Measurements from ENCODE around the gene MUSTN1. TPM values are rescaled to one million over a fixed set of nuclear protein-coding genes. Genes with fewer than 3 reads are reported as not detected.

Gene MUSTN1
- total and polyA plus RNA-seq, 2 of the 13 experiments (the other 11 are each of a cell fraction or from before 2014, with no cell fraction given), result 0.84 to 1.4 TPM

DNA sequence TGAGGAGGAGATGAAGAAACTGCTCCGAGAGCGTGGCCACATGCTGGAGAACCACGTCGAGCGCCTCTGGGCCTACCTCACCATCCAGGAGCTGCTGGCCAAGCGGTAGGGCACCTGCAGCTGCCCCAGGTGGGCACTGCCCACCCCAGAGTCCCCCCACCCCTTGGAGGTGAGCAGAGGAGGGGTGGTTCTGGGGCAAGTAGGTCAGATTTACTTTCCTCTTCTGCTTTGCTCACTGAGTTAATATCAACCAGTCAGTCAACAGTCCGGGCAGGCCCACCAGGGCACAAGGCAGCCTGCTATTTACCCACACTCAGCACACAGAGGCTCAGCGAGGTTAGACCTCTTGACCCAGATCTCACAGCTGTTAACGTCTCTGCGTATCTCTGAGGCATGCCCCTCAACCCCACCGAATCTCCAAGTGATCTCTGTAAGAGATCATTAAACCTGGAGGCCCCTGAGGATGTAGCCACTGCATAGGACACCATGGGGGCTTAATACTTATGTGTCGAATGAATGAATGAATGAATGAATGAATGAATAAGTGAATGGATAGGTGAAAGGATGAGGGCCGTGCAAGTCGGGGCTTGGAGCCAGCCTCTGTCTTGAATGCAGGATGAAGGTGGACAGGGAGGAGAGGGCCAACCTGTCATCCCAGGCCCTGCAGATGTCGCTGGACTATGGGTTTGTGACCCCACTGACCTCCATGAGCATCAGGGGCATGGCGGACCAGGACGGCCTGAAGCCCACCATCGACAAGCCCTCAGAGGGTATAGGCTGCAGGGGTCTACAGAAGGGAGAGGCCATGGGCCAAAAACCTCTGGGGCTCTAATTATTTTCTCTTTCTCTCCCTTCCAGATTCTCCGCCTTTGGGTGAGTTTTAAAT, 48.2 kb downstream of the MUSTN1 start (continued):
- TF ChIP-seq, protein P1, sequence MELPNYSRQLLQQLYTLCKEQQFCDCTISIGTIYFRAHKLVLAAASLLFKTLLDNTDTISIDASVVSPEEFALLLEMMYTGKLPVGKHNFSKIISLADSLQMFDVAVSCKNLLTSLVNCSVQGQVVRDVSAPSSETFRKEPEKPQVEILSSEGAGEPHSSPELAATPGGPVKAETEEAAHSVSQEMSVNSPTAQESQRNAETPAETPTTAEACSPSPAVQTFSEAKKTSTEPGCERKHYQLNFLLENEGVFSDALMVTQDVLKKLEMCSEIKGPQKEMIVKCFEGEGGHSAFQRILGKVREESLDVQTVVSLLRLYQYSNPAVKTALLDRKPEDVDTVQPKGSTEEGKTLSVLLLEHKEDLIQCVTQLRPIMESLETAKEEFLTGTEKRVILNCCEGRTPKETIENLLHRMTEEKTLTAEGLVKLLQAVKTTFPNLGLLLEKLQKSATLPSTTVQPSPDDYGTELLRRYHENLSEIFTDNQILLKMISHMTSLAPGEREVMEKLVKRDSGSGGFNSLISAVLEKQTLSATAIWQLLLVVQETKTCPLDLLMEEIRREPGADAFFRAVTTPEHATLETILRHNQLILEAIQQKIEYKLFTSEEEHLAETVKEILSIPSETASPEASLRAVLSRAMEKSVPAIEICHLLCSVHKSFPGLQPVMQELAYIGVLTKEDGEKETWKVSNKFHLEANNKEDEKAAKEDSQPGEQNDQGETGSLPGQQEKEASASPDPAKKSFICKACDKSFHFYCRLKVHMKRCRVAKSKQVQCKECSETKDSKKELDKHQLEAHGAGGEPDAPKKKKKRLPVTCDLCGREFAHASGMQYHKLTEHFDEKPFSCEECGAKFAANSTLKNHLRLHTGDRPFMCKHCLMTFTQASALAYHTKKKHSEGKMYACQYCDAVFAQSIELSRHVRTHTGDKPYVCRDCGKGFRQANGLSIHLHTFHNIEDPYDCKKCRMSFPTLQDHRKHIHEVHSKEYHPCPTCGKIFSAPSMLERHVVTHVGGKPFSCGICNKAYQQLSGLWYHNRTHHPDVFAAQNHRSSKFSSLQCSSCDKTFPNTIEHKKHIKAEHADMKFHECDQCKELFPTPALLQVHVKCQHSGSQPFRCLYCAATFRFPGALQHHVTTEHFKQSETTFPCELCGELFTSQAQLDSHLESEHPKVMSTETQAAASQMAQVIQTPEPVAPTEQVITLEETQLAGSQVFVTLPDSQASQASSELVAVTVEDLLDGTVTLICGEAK (IDR thresholded peaks at IDR 0.05), result no peak
- TF ChIP-seq, protein P1 (CRISPR knock-in tag; IDR thresholded peaks at IDR 0.05), result no peak; the same call in 1 of the 2 replicates
- TF ChIP-seq GLI4 (CRISPR knock-in tag; IDR thresholded peaks at IDR 0.05; ENCODE audit: borderline replicate concordance) (no peak), KDM4B (CRISPR knock-in tag; IDR thresholded peaks at IDR 0.05) (no peak), ZNF337 (CRISPR knock-in tag; IDR thresholded peaks at IDR 0.05; ENCODE audit: borderline replicate concordance, low read depth) (no peak), ZNF446 (CRISPR knock-in tag; IDR thresholded peaks at IDR 0.05) (no peak), ZNF543 (CRISPR knock-in tag; IDR thresholded peaks at IDR 0.05) (no peak), SRF (IDR thresholded peaks at IDR 0.05; ENCODE audit: low read depth, low read length) (no peak), ESRRA (CRISPR knock-in tag; IDR thresholded peaks at IDR 0.05; ENCODE audit: low read depth) (0 out of 2 replicates have a peak, but pooled peaks have one; percentile 68), SOX5 (CRISPR knock-in tag; IDR thresholded peaks at IDR 0.05; ENCODE audit: borderline replicate concordance) (peak; percentile 65; the same call in 1 of the 2 replicates), KDM3A (CRISPR knock-in tag; IDR thresholded peaks at IDR 0.05; ENCODE audit: low read depth) (no peak), FOSL1 (CRISPR knock-in tag; IDR thresholded peaks at IDR 0.05; ENCODE audit: borderline replicate concordance) (no peak), NCOA5 (CRISPR knock-in tag; IDR thresholded peaks at IDR 0.05) (no peak), KLF6 (CRISPR knock-in tag; IDR thresholded peaks at IDR 0.05) (no peak), LCORL (IDR thresholded peaks at IDR 0.05) (no peak), LCORL (CRISPR knock-in tag; IDR thresholded peaks at IDR 0.05) (peak; percentile 82)
- TF ChIP-seq, protein P2, sequence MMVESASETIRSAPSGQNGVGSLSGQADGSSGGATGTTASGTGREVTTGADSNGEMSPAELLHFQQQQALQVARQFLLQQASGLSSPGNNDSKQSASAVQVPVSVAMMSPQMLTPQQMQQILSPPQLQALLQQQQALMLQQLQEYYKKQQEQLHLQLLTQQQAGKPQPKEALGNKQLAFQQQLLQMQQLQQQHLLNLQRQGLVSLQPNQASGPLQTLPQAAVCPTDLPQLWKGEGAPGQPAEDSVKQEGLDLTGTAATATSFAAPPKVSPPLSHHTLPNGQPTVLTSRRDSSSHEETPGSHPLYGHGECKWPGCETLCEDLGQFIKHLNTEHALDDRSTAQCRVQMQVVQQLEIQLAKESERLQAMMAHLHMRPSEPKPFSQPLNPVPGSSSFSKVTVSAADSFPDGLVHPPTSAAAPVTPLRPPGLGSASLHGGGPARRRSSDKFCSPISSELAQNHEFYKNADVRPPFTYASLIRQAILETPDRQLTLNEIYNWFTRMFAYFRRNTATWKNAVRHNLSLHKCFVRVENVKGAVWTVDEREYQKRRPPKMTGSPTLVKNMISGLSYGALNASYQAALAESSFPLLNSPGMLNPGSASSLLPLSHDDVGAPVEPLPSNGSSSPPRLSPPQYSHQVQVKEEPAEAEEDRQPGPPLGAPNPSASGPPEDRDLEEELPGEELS (CRISPR knock-in tag; IDR thresholded peaks at IDR 0.05), result peak; percentile 62
- TF ChIP-seq, protein P3, sequence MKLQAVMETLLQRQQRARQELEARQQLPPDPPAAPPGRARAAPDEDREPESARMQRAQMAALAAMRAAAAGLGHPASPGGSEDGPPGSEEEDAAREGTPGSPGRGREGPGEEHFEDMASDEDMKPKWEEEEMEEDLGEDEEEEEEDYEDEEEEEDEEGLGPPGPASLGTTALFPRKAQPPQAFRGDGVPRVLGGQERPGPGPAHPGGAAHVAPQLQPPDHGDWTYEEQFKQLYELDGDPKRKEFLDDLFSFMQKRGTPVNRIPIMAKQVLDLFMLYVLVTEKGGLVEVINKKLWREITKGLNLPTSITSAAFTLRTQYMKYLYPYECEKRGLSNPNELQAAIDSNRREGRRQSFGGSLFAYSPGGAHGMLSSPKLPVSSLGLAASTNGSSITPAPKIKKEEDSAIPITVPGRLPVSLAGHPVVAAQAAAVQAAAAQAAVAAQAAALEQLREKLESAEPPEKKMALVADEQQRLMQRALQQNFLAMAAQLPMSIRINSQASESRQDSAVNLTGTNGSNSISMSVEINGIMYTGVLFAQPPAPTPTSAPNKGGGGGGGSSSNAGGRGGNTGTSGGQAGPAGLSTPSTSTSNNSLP (IDR thresholded peaks at IDR 0.05; ENCODE audit: low read depth, low read length), result no peak
